Endothelial cell of umbilical vein (primary cell): ENCODE measurements around the gene CABYR. TPM values are rescaled to one million over a fixed set of nuclear protein-coding genes. Genes with fewer than 3 reads are reported as not detected.

Experiments
- BruUV-seq: library from RNA; stranded (reverse); fragments of 400-500 nt; replicated peaks from 2 replicates; lab custom pipeline; 2021; lab: Mats Ljungman, UMichigan
- CTCF ChIA-PET: fragments of 300-600, 350-600 bp; sonication (Branson Sonifier 250); formaldehyde crosslinking; loops from one replicate; lab custom pipeline; 2021; ENCODE audit warnings: antibody characterized with exemption, inconsistent platforms; lab: Charles Lee
- POLR2A ChIA-PET: fragments of 300-600, 350-600 bp; sonication (Branson Sonifier 250); formaldehyde crosslinking; loops from one replicate; lab custom pipeline; 2021; ENCODE audit warnings: antibody characterized with exemption, inconsistent platforms; lab: Charles Lee
- DNase-seq: peaks from one replicate; pipeline ENCODE4 v3.0.0-alpha.2; 2011; ENCODE audit warnings: low read depth, low spot score
- FAIRE-seq: peaks from 2 replicates; lab custom pipeline; 2011; peaks lifted over from hg19 to GRCh38; lab: Jason Lieb, UNC
- H2AFZ ChIP-seq: 2 replicates; pipeline ENCODE4 v1.6.0; 2012; ENCODE audit warnings: low read depth, low read length, control low read depth, inconsistent platforms
- H3K27ac ChIP-seq: 2 replicates; pipeline ENCODE4 v1.5.1; 2011; ENCODE audit warnings: low read depth, mild to moderate bottlenecking, control low read depth, low read length, moderate library complexity; ENCODE audit not compliant: insufficient read depth
- H3K27me3 ChIP-seq, 2 experiments: 2 replicates each; pipeline versions ENCODE4 v1.6.0 to v1.6.1; 2011; ENCODE audit warnings: low read length in 2 of 2, mixed read lengths in 1 of 2; ENCODE audit not compliant: control insufficient read depth in 2 of 2, insufficient read depth in 2 of 2
- H3K36me3 ChIP-seq, 2 experiments: 2 replicates in 1 of 2; 3 replicates in 1 of 2; pipeline ENCODE4 v1.5.1; 2011; ENCODE audit warnings: low read length in 2 of 2, mild to moderate bottlenecking in 1 of 2, moderate library complexity in 1 of 2; ENCODE audit not compliant: control insufficient read depth in 2 of 2, insufficient read depth in 2 of 2; ENCODE audit errors: extremely low read depth in 1 of 2
- H3K4me1 ChIP-seq: 3 replicates; pipeline ENCODE4 v1.5.1; 2011; ENCODE audit warnings: mild to moderate bottlenecking, low read length; ENCODE audit not compliant: control insufficient read depth, insufficient read depth; ENCODE audit errors: extremely low read depth
- H3K4me2 ChIP-seq: 2 replicates; pipeline ENCODE4 v1.6.1; 2011; ENCODE audit warnings: low read length, control low read depth, mixed read lengths; ENCODE audit not compliant: insufficient read depth
- H3K4me3 ChIP-seq, 3 experiments: fragments of 200-600 bp in 1 of 3; sonication (generic), shearing (Covaris generic) in 1 of 3; replicated peaks in 1 of 3; 2 replicates each; pipeline ENCODE4 v1.5.1; 2011 to 2016; ENCODE audit warnings: control low read depth in 3 of 3, low read length in 3 of 3, mild to moderate bottlenecking in 2 of 3, inconsistent platforms in 1 of 3, low read depth in 1 of 3, moderate library complexity in 1 of 3; ENCODE audit not compliant: insufficient read depth in 1 of 3
- H3K79me2 ChIP-seq: 2 replicates; pipeline ENCODE4 v1.6.0; 2012; ENCODE audit warnings: low read length, inconsistent platforms; ENCODE audit not compliant: control insufficient read depth, insufficient read depth
- H3K9ac ChIP-seq: replicated peaks from 2 replicates; pipeline ENCODE3; 2011; ENCODE audit warnings: low read length, control low read depth; ENCODE audit not compliant: insufficient read depth; ENCODE audit errors: extremely low read depth
- H3K9me1 ChIP-seq: replicated peaks from 3 replicates; pipeline ENCODE4 v1.6.0; 2011; ENCODE audit warnings: mild to moderate bottlenecking, low read length; ENCODE audit not compliant: control insufficient read depth, insufficient read depth; ENCODE audit errors: extremely low read depth
- H3K9me3 ChIP-seq: replicated peaks from 2 replicates; pipeline ENCODE4 v1.5.1; 2012; ENCODE audit warnings: low read length, inconsistent platforms; ENCODE audit not compliant: control insufficient read depth, insufficient read depth
- H4K20me1 ChIP-seq: replicated peaks from 2 replicates; pipeline ENCODE3; 2011; ENCODE audit warnings: mild to moderate bottlenecking, low read length; ENCODE audit not compliant: control insufficient read depth, insufficient read depth; ENCODE audit errors: extremely low read depth
- FOS ChIP-seq: IDR thresholded peaks from 2 replicates; pipeline ENCODE4 v1.6.1; 2011; ENCODE audit warnings: mild to moderate bottlenecking, low read length, moderate library complexity, borderline replicate concordance; ENCODE audit not compliant: insufficient read depth
- GATA2 ChIP-seq: IDR thresholded peaks from 2 replicates; pipeline ENCODE4 v1.7.0; 2011; ENCODE audit warnings: low read depth, mild to moderate bottlenecking, moderate library complexity, mixed read lengths, low read length; ENCODE audit not compliant: insufficient read length, insufficient read depth
- JUN ChIP-seq: IDR thresholded peaks from 2 replicates; pipeline ENCODE4 v1.6.1; 2011; ENCODE audit warnings: borderline replicate concordance, low read depth; ENCODE audit not compliant: insufficient read length, insufficient read depth
- MYC ChIP-seq: IDR thresholded peaks from one replicate; pipeline ENCODE4 v1.6.1; 2011; ENCODE audit warnings: mild to moderate bottlenecking, low read depth, low read length
- POLR2A ChIP-seq: IDR thresholded peaks from 2 replicates; pipeline ENCODE4 v1.6.1; 2012; ENCODE audit warnings: low read depth, mild to moderate bottlenecking, control low read depth, low read length
- dilution Hi-C: fragments of 300-500 bp; cut with MboI; formaldehyde crosslinking; loops from one replicate; pipeline ENCODE4 v1.15.0; 2019; ENCODE audit warnings: low sequenced_read_pairs; ENCODE audit not compliant: extremely low pct_ligation_motif_present
- intact Hi-C: fragments of 100-400 bp; cut with micrococcal nuclease; formaldehyde crosslinking; loops from one replicate; pipeline ENCODE4 v1.10.0; 2022
- polyA plus RNA-seq, 4 experiments: library from polyadenylated mRNA; depleted of rRNA in 3 of 4; stranded (reverse) in 3 of 4; unstranded in 1 of 4; fragments of >200 nt; gene quantifications; 2 replicates each; pipeline versions ENCODE4 v1.2.1 to v1.2.3, GENCODE V29; 2011 to 2012; ENCODE audit warnings: missing spikeins in 1 of 4
- total RNA-seq: library from RNA; stranded (reverse); gene quantifications from 2 replicates; pipeline ENCODE4 v1.2.3, GENCODE V29; 2021
- TF ChIP-seq, protein P1 (sequence below): IDR thresholded peaks from 2 replicates; pipeline ENCODE4 v1.6.1; 2011; ENCODE audit not compliant: insufficient read depth, insufficient read length
- TF ChIP-seq, protein P2 (sequence below), 2 donors: IDR thresholded peaks; 1 replicate in 1 of 2; 2 replicates in 1 of 2; pipeline ENCODE4 v1.5.1; 2011; ENCODE audit warnings: low read length in 2 of 2, mild to moderate bottlenecking in 2 of 2, moderate library complexity in 2 of 2, control low read depth in 1 of 2, inconsistent platforms in 1 of 2, low read depth in 1 of 2; ENCODE audit not compliant: insufficient read depth in 1 of 2; ENCODE audit errors: extremely low read depth in 1 of 2

Gene CABYR
- total and polyA plus RNA-seq, 2 donors (not counting 3 experiments of a cell fraction or from before 2014, with no cell fraction given): 3.9 to 8.9 TPM

DNA sequence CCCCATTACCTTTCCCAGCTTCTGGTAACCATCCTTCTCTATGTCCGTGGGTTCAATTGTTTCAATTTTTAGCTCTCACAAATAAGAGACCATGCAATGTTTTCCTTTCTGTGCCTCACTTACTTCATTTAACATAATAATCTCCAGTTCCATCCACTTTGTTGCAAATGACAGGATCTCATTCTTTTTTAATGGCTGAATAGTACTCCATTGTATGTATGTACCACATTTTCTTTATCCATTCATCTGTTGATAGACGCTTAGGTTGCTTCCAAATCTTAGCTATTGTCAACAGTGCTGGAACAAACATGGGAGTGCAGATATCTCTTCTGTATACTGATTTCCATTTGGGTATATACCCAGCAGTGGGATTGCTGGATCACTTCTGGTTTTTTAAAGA is 1.8 kb downstream of the CABYR start:
- CTCF ChIA-PET: no interaction called here
- intact Hi-C loops: no loop called here
- no peaks in the 10 kb centered on the region for H3K9me1 ChIP-seq
- no peaks in the 10 kb centered on the region for H4K20me1 ChIP-seq
- H3K9me3 ChIP-seq: no peaks in the 10 kb centered on the region
- TF ChIP-seq POLR2A: no peak
- no peak for TF ChIP-seq MYC
- TF ChIP-seq GATA2: no peak
- TF ChIP-seq, protein P1, sequence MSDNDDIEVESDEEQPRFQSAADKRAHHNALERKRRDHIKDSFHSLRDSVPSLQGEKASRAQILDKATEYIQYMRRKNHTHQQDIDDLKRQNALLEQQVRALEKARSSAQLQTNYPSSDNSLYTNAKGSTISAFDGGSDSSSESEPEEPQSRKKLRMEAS: no peak
- TF ChIP-seq, protein P2, sequence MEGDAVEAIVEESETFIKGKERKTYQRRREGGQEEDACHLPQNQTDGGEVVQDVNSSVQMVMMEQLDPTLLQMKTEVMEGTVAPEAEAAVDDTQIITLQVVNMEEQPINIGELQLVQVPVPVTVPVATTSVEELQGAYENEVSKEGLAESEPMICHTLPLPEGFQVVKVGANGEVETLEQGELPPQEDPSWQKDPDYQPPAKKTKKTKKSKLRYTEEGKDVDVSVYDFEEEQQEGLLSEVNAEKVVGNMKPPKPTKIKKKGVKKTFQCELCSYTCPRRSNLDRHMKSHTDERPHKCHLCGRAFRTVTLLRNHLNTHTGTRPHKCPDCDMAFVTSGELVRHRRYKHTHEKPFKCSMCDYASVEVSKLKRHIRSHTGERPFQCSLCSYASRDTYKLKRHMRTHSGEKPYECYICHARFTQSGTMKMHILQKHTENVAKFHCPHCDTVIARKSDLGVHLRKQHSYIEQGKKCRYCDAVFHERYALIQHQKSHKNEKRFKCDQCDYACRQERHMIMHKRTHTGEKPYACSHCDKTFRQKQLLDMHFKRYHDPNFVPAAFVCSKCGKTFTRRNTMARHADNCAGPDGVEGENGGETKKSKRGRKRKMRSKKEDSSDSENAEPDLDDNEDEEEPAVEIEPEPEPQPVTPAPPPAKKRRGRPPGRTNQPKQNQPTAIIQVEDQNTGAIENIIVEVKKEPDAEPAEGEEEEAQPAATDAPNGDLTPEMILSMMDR (IDR thresholded peaks at IDR 0.05; ENCODE audit: extremely low read depth in 1 of 2, insufficient read depth in 1 of 2, low read depth in 1 of 2, low read length in 2 of 2): no peak
- TF ChIP-seq JUN: no peak
- TF ChIP-seq FOS: no peak
- no peak overlapping the region for H3K4me3 ChIP-seq
- no peaks in the 10 kb centered on the region for H3K79me2 ChIP-seq
- peaks cover 4% of the 10 kb centered on the region for H3K4me1 ChIP-seq
- FAIRE-seq (no peak), DNase-seq (no peak)
- BruUV-seq: no TSS peak
- no peak overlapping the region for H3K4me2 ChIP-seq
- no peaks in the 10 kb centered on the region for H3K27me3 ChIP-seq
- H3K9ac ChIP-seq: no peak overlapping the region
- no peaks in the 10 kb centered on the region for H3K36me3 ChIP-seq
- no peak overlapping the region for H2AFZ ChIP-seq
- dilution Hi-C loops: no loop called here
- H3K27ac ChIP-seq: no peak overlapping the region
- POLR2A ChIA-PET: no interaction called here
